SH-SY5Y (cell line): ENCODE results near the gene ROR2.

Experiments used
- GATA2 ChIP-seq: IDR thresholded peaks from 2 replicates; pipeline ENCODE4 v1.6.1; 2011; ENCODE audit warnings: mild to moderate bottlenecking, low read depth, low read length
- GATA3 ChIP-seq: IDR thresholded peaks from 2 replicates; pipeline ENCODE4 v1.6.1; 2011; ENCODE audit warnings: low read depth, mild to moderate bottlenecking, low read length, moderate library complexity

- TF ChIP-seq GATA2 = no peak
- TF ChIP-seq GATA3 = no peak
Measured at GRCh38 chr9:91967259-91967658, 17.2 kb upstream of the ROR2 start.
